ENCODE data around the gene DAAM2. TPM values are rescaled to one million over a fixed set of nuclear protein-coding genes. Genes with fewer than 3 reads are reported as not detected.
A peak's percentile ranks its signal among the peaks of the same experiment; 100 is the strongest.

Gene DAAM2
- total and polyA plus RNA-seq, 9 donors, result 25.8 to 39.9 (median 35.2) TPM

DNA sequence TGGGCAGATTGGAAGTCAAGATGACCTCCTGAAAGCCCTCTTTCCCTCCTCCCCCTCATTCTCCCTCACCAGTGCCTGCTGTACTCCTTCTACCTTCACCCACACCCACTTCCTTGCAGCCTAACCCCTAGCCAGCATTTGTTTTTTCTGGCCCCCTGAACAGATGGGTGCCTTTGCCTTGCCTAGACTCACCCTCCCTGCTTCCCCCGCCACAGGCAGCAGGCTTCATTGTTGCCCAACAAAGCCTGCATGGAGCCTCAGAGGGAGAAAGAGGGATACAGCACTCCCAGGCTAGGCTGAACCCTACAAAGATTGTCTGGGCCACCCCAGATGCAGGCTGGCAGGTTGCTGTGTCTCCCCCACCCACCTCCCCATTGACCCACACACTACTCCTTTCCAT lies 139.4 kb downstream of the DAAM2 start:
- no peaks in the 10 kb centered on the region for H3K9me3 ChIP-seq (replicated peaks; ENCODE audit: control insufficient read depth, low read depth, low read length)
- no peak overlapping the region for H3K4me3 ChIP-seq (ENCODE audit: low read length)
- H3K36me3 ChIP-seq (ENCODE audit: control insufficient read depth, insufficient read depth, low read length), result no peaks in the 10 kb centered on the region
- H3K27me3 ChIP-seq (ENCODE audit: control insufficient read depth, insufficient read depth, low read length), result no peaks in the 10 kb centered on the region
- peaks cover 11% of the 10 kb centered on the region for H3K4me1 ChIP-seq (ENCODE audit: control insufficient read depth, insufficient read depth, low read length)
- H3K27ac ChIP-seq (ENCODE audit: low read length), result no peak overlapping the region
- 57% methylated on average over 1 of the region's 1 CpG for WGBS (ENCODE audit: insufficient coverage)
- DNase-seq, result no peak

DNA sequence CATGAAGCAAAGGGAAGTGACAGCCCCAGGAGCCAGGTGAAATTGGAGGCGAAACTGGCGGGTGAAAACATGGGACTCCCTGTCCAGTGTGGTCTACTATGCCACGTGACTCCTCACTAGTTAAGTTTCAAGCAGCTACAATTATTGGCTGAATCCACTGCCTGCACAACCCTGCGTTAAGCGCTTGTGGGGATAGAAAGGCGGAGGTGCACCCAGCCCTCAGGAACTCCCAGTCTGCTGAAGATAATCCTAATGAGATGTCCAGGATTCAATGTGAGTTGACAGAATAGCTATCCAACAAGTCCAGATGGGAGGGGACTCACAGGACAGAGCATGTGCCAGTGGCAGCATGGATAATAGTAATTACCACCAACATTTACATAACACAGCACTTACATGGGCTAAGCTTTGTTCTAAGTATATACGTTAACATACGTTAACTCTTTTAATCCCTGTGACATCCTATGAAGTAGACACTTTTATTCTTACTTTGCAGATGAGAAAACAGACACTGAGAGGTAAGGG lies 140.3 kb downstream of the DAAM2 start:
- Histone ChIP-seq H3K9me3 (replicated peaks; ENCODE audit: control insufficient read depth, low read depth, low read length) (no peaks in the 10 kb centered on the region), H3K27ac (ENCODE audit: low read length) (no peak overlapping the region), H3K36me3 (ENCODE audit: control insufficient read depth, insufficient read depth, low read length) (no peaks in the 10 kb centered on the region), H3K4me1 (ENCODE audit: control insufficient read depth, insufficient read depth, low read length) (peaks cover 11% of the 10 kb centered on the region), H3K27me3 (ENCODE audit: control insufficient read depth, insufficient read depth, low read length) (no peaks in the 10 kb centered on the region), H3K4me3 (ENCODE audit: low read length) (no peak overlapping the region)
- no peak for DNase-seq
- 90% methylated on average over 5 of the region's 8 CpGs for WGBS (ENCODE audit: insufficient coverage)

DNA sequence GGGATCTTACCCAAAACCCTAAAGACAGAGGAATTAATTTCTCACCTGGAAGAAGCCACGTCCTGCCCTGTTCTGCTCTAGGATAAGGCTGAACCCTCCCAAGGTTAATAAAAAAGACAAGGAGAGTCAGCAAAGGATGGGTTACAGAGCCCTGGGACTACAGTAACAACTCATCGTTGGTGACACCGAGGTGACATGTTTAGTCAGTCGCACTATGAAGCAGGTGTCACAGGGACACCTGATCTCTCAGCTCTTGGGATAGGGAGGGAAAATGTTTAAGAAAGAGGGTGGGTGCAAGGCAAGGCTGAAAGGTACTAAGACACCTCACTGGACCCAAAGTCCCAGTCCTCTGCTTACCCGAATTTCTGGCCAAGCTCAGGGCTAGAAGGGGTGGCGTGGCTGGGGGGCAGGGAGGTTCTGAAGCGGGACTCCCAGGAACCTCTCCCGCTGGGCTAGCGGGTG lies 141.5 kb downstream of the DAAM2 start:
- no peaks in the 10 kb centered on the region for H3K9me3 ChIP-seq (replicated peaks; ENCODE audit: control insufficient read depth, low read depth, low read length)
- H3K4me1 ChIP-seq (ENCODE audit: control insufficient read depth, insufficient read depth, low read length), result peaks cover 13% of the 10 kb centered on the region
- WGBS (ENCODE audit: insufficient coverage), result 6% methylated on average over 7 of the region's 9 CpGs
- DNase-seq, result no peak
- no peaks in the 10 kb centered on the region for H3K36me3 ChIP-seq (ENCODE audit: control insufficient read depth, insufficient read depth, low read length)
- peak overlapping the region; percentile 57 for H3K4me3 ChIP-seq (ENCODE audit: low read length)
- H3K27ac ChIP-seq (ENCODE audit: low read length), result no peak overlapping the region
- H3K27me3 ChIP-seq (ENCODE audit: control insufficient read depth, insufficient read depth, low read length), result no peaks in the 10 kb centered on the region

DNA sequence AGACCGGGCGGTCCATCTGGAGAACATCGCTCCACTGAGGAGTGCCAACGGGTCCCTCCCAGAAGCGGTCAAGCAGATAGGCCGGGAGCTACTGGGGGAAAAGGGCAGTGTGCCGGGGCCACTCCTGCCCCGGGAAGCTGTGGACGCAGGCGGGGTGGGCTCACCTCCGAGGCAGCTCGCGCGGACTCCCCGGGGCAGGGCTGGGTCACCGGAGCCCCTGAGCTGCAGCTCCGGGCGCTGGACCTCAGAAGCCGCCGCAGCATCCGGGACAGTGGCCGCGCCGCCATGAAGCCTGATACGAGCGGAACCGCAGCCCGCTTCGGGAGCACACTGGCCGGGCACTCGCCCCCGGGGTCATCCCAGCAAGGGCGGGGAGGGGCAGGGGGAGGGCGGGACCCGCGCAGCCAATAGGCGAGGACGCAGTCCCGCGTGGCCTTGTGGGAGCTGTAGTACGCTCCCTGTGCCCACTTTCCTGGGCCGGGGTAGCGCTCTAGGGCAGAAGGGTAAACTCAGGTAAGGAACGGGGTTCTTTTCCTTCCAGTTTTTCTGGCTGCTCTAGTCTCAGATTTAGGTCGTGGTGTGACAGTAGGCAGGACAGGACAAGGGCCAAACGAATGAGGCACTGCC lies 142.1 kb downstream of the DAAM2 start, which contains the start of gene MOCS1:
TSS of gene MOCS1 (minus strand) at position 332 of the 627 bp plus-strand sequence. CDS start at position 287, 45 bp downstream.
- peak within 1 kb of the TSS; percentile 57 for H3K4me3 ChIP-seq (ENCODE audit: low read length)
- H3K27ac ChIP-seq (ENCODE audit: low read length), result no peak within 1 kb of the TSS
- H3K9me3 ChIP-seq (replicated peaks; ENCODE audit: control insufficient read depth, low read depth, low read length), result no peaks in the 10 kb centered on the region
- H3K4me1 ChIP-seq (ENCODE audit: control insufficient read depth, insufficient read depth, low read length), result peaks cover 18% of the 10 kb centered on the region
- no peaks in the 10 kb centered on the region for H3K36me3 ChIP-seq (ENCODE audit: control insufficient read depth, insufficient read depth, low read length)
- under 1% methylated on average over 44 of the region's 46 CpGs for WGBS (ENCODE audit: insufficient coverage)
- DNase-seq, result peak; percentile 76
- H3K27me3 ChIP-seq (ENCODE audit: control insufficient read depth, insufficient read depth, low read length), result no peaks in the 10 kb centered on the region

DNA sequence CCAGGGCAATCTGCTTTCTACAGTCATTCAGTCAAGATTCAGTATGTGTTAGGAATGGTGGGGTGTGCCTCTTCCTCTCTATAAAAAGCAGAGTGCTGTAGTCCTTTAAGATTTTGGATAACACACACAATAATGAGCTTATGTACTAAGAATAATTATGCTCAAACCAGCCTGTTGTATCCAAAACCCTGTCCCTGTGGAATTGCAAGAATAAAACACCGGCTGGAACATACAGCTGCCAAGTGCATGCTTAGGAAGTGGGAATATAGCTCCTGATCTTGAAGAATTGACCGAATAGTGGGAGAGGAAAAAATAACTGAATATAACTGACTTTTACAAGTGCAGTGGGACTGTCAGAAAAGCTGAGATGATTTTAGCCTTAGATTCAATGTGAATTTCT lies 143.1 kb downstream of the DAAM2 start:
- H3K4me1 ChIP-seq (ENCODE audit: control insufficient read depth, insufficient read depth, low read length), result peaks cover 16% of the 10 kb centered on the region
- H3K36me3 ChIP-seq (ENCODE audit: control insufficient read depth, insufficient read depth, low read length), result no peaks in the 10 kb centered on the region
- H3K27ac ChIP-seq (ENCODE audit: low read length), result no peak overlapping the region
- no peak overlapping the region for H3K4me3 ChIP-seq (ENCODE audit: low read length)
- WGBS (ENCODE audit: insufficient coverage), result 20% methylated on average over 1 of the region's 2 CpGs
- no peaks in the 10 kb centered on the region for H3K9me3 ChIP-seq (replicated peaks; ENCODE audit: control insufficient read depth, low read depth, low read length)
- peak; percentile 77 for DNase-seq
- H3K27me3 ChIP-seq (ENCODE audit: control insufficient read depth, insufficient read depth, low read length), result no peaks in the 10 kb centered on the region

DNA sequence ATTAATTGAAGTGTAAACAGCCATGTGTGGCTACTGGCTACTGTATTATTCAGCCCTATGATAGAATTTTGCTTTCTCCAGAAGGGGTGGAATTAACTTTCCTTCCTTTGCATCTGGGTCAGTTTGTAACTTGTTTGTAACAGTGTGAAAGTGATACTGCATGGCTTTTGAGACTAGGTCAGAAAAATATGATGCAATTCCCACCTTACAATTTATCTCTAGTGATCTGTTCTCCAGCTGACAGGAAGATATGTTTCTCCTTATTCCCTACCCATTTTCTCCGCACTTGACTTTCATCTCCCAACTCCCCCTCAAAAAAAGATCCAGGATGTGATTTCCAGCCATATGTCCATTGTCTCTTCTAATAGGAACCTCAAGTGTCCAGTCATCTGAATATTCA lies 144.7 kb downstream of the DAAM2 start:
- WGBS (ENCODE audit: insufficient coverage), result 70% methylated on average over 1 of the region's 1 CpG
- Histone ChIP-seq H3K4me1 (ENCODE audit: control insufficient read depth, insufficient read depth, low read length) (peaks cover 16% of the 10 kb centered on the region), H3K27ac (ENCODE audit: low read length) (no peak overlapping the region), H3K36me3 (ENCODE audit: control insufficient read depth, insufficient read depth, low read length) (no peaks in the 10 kb centered on the region), H3K27me3 (ENCODE audit: control insufficient read depth, insufficient read depth, low read length) (no peaks in the 10 kb centered on the region), H3K9me3 (replicated peaks; ENCODE audit: control insufficient read depth, low read depth, low read length) (no peaks in the 10 kb centered on the region), H3K4me3 (ENCODE audit: low read length) (no peak overlapping the region)
- no peak for DNase-seq

DNA sequence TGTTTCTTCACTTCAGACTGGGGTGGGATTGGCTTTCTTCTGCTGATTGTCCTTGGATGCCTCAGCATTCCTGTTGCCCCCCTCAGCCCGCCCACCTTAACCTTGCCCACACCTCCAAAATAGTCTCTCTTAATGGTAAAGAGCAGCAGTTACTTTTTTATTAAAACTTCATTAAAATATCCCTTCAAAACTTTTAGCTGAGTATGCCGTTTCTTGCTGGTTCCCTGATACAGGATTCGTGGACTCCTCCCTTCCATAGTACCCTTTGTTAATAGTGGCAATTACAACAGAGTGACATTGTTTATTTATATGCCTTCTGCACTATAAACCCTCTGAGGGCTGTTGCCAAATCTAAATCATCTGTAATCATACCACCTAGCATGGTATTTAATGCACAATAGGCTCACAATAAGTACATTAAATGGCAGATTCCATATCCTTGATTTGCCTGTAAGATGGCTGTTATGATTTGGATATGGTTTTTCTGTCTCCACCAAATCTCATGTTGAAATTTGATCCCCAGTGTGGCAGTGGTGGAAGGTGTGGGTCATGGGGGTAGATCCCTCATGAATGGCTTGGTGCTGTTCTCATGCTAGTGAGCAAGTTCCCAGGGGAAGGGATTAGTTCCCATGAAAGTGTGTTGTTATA lies 145.6 kb downstream of the DAAM2 start:
- no CpG with 5 or more reads among the region's 3 CpGs for WGBS (ENCODE audit: insufficient coverage)
- Histone ChIP-seq H3K4me1 (ENCODE audit: control insufficient read depth, insufficient read depth, low read length) (peaks cover 16% of the 10 kb centered on the region), H3K9me3 (replicated peaks; ENCODE audit: control insufficient read depth, low read depth, low read length) (no peaks in the 10 kb centered on the region), H3K4me3 (ENCODE audit: low read length) (no peak overlapping the region), H3K27ac (ENCODE audit: low read length) (no peak overlapping the region), H3K36me3 (ENCODE audit: control insufficient read depth, insufficient read depth, low read length) (no peaks in the 10 kb centered on the region), H3K27me3 (ENCODE audit: control insufficient read depth, insufficient read depth, low read length) (no peaks in the 10 kb centered on the region)
- DNase-seq, result no peak

DNA sequence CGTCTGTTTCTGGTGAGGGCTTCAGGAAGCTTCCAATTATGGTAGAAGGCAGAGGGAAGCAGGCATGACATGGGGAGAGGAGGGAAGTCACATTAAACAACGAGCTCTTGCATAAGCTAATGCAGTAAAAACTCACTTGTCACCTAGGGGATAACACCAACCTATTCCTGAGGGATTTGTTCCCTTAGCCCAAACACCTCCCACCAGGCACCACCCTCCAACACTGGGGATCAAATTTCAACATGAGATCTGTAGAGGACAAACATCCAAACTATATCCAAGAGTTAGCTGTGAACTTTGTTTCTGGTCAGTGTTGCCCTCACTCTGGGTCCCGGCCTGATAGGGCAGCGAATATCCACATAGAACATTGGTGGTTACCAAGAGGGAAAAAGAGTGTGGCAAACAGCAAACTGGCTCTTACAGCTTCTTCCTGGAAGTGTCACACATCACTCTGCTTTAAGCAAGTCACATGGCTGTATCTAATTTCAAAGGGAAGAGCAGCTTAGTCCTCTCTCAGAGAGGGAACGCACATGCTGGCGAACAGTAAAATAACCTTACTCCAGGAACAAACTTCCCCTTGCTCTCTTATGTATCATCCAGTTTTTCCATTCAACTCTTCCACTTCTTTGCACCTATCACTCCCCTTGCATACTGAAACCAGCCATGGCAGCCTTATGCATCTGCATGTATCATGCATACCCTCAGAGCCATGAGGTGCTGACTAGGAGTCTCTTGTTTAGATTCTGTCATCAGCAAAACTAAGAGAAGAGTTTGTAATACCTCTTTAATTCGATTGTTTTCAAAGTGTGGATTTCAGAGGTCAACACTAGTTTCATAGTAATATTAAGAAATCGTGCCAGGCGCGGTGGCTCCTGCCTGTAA lies 146.8 kb downstream of the DAAM2 start:
- Histone ChIP-seq H3K27me3 (ENCODE audit: control insufficient read depth, insufficient read depth, low read length) (no peaks in the 10 kb centered on the region), H3K27ac (ENCODE audit: low read length) (no peak overlapping the region), H3K4me1 (ENCODE audit: control insufficient read depth, insufficient read depth, low read length) (peaks cover 10% of the 10 kb centered on the region), H3K9me3 (replicated peaks; ENCODE audit: control insufficient read depth, low read depth, low read length) (no peaks in the 10 kb centered on the region), H3K36me3 (ENCODE audit: control insufficient read depth, insufficient read depth, low read length) (no peaks in the 10 kb centered on the region), H3K4me3 (ENCODE audit: low read length) (no peak overlapping the region)
- no peak for DNase-seq
- WGBS (ENCODE audit: insufficient coverage), result 20% methylated on average over 3 of the region's 10 CpGs

DNA sequence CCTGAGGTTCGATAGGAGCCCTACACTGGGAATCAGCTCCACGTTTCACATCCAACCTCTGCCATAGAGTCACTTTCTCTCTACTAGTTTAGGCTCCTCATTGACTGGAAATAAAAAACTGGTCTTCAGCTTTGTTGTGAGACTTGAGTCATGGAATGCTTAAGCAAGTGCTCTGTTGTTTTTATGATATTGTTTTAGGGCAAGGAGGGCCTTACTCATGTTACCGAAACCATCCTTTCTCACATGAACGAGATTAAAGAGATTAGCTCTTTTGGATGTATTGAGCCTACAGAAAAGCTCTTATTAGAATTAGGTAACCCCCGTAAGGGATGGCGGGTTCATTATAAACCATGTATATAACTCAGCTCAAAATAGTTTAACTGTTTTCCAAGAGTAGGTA lies 149.0 kb downstream of the DAAM2 start:
- H3K36me3 ChIP-seq (ENCODE audit: control insufficient read depth, insufficient read depth, low read length), result no peaks in the 10 kb centered on the region
- H3K4me3 ChIP-seq (ENCODE audit: low read length), result no peak overlapping the region
- WGBS (ENCODE audit: insufficient coverage), result no CpG with 5 or more reads among the region's 6 CpGs
- peaks cover 7% of the 10 kb centered on the region for H3K4me1 ChIP-seq (ENCODE audit: control insufficient read depth, insufficient read depth, low read length)
- DNase-seq, result no peak
- H3K27ac ChIP-seq (ENCODE audit: low read length), result no peak overlapping the region
- H3K27me3 ChIP-seq (ENCODE audit: control insufficient read depth, insufficient read depth, low read length), result no peaks in the 10 kb centered on the region
- no peaks in the 10 kb centered on the region for H3K9me3 ChIP-seq (replicated peaks; ENCODE audit: control insufficient read depth, low read depth, low read length)

DNA sequence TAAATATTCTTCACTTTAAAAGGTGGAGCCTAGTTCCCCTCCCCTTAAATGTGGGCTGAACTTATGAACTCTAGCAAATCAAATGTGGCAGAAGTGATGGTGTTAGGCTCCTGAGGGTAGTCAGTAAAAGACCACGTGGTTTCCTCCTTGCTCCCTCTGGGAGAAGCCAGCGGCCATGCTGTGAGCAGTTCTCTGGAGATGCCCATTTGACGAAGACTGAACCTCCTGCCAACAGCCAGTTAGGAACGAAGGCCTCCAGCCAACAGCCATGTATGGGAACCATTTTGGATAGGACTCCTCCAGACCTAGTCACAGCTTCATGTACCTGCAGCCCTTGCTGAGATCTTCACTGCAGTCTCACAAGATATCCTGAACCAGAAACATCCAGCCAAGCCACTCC lies 149.6 kb downstream of the DAAM2 start:
- H3K27me3 ChIP-seq (ENCODE audit: control insufficient read depth, insufficient read depth, low read length), result peaks cover 2% of the 10 kb centered on the region
- no peaks in the 10 kb centered on the region for H3K36me3 ChIP-seq (ENCODE audit: control insufficient read depth, insufficient read depth, low read length)
- no peaks in the 10 kb centered on the region for H3K9me3 ChIP-seq (replicated peaks; ENCODE audit: control insufficient read depth, low read depth, low read length)
- H3K4me1 ChIP-seq (ENCODE audit: control insufficient read depth, insufficient read depth, low read length), result peaks cover 7% of the 10 kb centered on the region
- 65% methylated on average over 4 of the region's 4 CpGs for WGBS (ENCODE audit: insufficient coverage)
- no peak overlapping the region for H3K27ac ChIP-seq (ENCODE audit: low read length)
- H3K4me3 ChIP-seq (ENCODE audit: low read length), result no peak overlapping the region
- no peak for DNase-seq
